Common myeloid progenitor, CD34-positive (primary cell): Measurements from ENCODE around the gene LDHB.
"Not testable (repeated sequence)": the region's sequence is repeated elsewhere in the genome, so short reads cannot be mapped to it uniquely, and the experiment has no call there.

Experiments
- CTCF ChIA-PET: fragments of 350-600 bp; sonication (Branson Sonifier 250); formaldehyde crosslinking; loops from one replicate; lab custom pipeline; 2021; ENCODE audit warnings: antibody characterized with exemption; lab: Charles Lee
- POLR2A ChIA-PET: fragments of 350-600 bp; sonication (Branson Sonifier 250); formaldehyde crosslinking; loops from one replicate; lab custom pipeline; 2021; ENCODE audit warnings: antibody characterized with exemption; lab: Charles Lee
- DNase-seq, 3 donors: peaks; one replicate each; pipeline versions ENCODE4 v3.0.0 to v3.0.0-alpha.2; 2013
- H3K27ac ChIP-seq, 2 experiments: 1 replicate in 1 of 2; 2 replicates in 1 of 2; pipeline ENCODE4 v1.7.0; 2013; ENCODE audit warnings: inconsistent platforms in 2 of 2, low read length in 2 of 2, mild to moderate bottlenecking in 2 of 2, low read depth in 1 of 2, moderate library complexity in 1 of 2; ENCODE audit not compliant: severe bottlenecking in 2 of 2, insufficient read depth in 1 of 2, poor library complexity in 1 of 2
- H3K27me3 ChIP-seq, 5 experiments: replicated peaks in 2 of 5; 1 replicate in 3 of 5; 2 replicates in 2 of 5; pipeline versions ENCODE4 v1.6.1 to v1.7.0; 2013; ENCODE audit warnings: low read length in 4 of 5, mild to moderate bottlenecking in 2 of 5, moderate library complexity in 2 of 5, inconsistent platforms in 1 of 5; ENCODE audit not compliant: insufficient read depth in 5 of 5, control insufficient read depth in 4 of 5
- H3K36me3 ChIP-seq, 4 experiments: 1 replicate in 2 of 4; 2 replicates in 2 of 4; pipeline versions ENCODE4 v1.6.1 to v1.7.0; 2013; ENCODE audit warnings: low read length in 3 of 4, control low read depth in 1 of 4, mild to moderate bottlenecking in 1 of 4; ENCODE audit not compliant: control insufficient read depth in 4 of 4, insufficient read depth in 4 of 4
- H3K4me1 ChIP-seq, 4 experiments: 1 replicate in 3 of 4; 2 replicates in 1 of 4; pipeline versions ENCODE4 v1.6.1 to v1.7.1; 2013; ENCODE audit warnings: low read length in 3 of 4, mild to moderate bottlenecking in 3 of 4, control low read depth in 1 of 4, inconsistent platforms in 1 of 4, moderate library complexity in 1 of 4; ENCODE audit not compliant: control insufficient read depth in 4 of 4, insufficient read depth in 4 of 4; ENCODE audit errors: control extremely low read depth in 1 of 4
- H3K4me3 ChIP-seq, 7 experiments: 1 replicate in 4 of 7; 2 replicates in 3 of 7; pipeline versions ENCODE4 v1.5.1 to v1.7.0; 2013; ENCODE audit warnings: mild to moderate bottlenecking in 7 of 7, low read length in 6 of 7, moderate library complexity in 6 of 7, inconsistent platforms in 2 of 7, low read depth in 2 of 7, control low read depth in 1 of 7; ENCODE audit not compliant: insufficient read depth in 4 of 7, control insufficient read depth in 1 of 7; ENCODE audit errors: extremely low read depth in 1 of 7
- H3K9me3 ChIP-seq, 5 experiments: 1 replicate in 4 of 5; 2 replicates in 1 of 5; pipeline versions ENCODE4 v1.6.1 to v1.7.1; 2013; ENCODE audit warnings: low read length in 4 of 5, mild to moderate bottlenecking in 2 of 5, inconsistent platforms in 1 of 5, low read depth in 1 of 5, moderate library complexity in 1 of 5; ENCODE audit not compliant: control insufficient read depth in 4 of 5, insufficient read depth in 2 of 5; ENCODE audit errors: control extremely low read depth in 1 of 5
- WGBS: methylation state at CpG from one replicate; pipeline ENCODE4 v1.1.5; 2013; ENCODE audit not compliant: insufficient coverage; 5-methylcytosine and 5-hydroxymethylcytosine counted together

Gene LDHB

GRCh38 chr12:21595356-21595755, 62.3 kb downstream of the LDHB start:
- H3K9me3 ChIP-seq, result peaks cover 0 to 17% (median 0%) of the 10 kb centered on the region in 5 experiments
- not testable (repeated sequence) for DNase-seq

DNA sequence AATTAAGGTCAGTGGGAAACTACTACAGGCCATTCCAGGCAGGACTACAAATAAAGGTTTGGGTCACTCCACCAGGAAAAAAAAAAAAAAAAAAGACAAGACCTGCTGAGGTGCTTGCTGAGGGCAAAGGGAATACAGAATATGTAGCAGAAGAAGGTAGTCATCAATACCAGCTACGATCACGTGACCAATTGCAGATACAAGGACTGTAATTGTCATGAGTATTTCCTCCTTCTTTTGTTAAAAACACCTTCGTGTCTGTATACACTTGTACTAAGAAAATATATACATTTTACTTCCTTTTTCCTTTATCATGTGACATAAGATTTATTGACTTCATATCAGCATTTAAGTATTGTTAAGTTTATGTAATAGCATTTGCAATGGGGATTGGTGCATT, 72.2 kb downstream of the LDHB start:
- 100% methylated on average over 2 of the region's 3 CpGs for WGBS
- ChIA-PET POLR2A (no interaction called here), CTCF (no interaction called here)
- Histone ChIP-seq H3K27ac (no peak overlapping the region), H3K36me3 (no peaks in the 10 kb centered on the region), H3K4me3 (no peak overlapping the region), H3K4me1 (peaks cover 0 to 10% (median 7%) of the 10 kb centered on the region in 4 experiments), H3K27me3 (no peaks in the 10 kb centered on the region), H3K9me3 (peaks cover 0 to 8% (median 3%) of the 10 kb centered on the region in 5 experiments)
- no peak for DNase-seq

More at GRCh38 chr12:21595356-21595755, 62.3 kb downstream of the LDHB start:
- H3K27ac ChIP-seq, H3K4me1 ChIP-seq, H3K27me3 ChIP-seq, POLR2A ChIA-PET, H3K4me3 ChIP-seq, CTCF ChIA-PET, H3K36me3 ChIP-seq: not testable (repeated sequence)
